Neural cell (in vitro differentiated cells): ENCODE measurements around the gene HECTD1.
"Not testable (repeated sequence)": the region's sequence is repeated elsewhere in the genome, so short reads cannot be mapped to it uniquely, and the experiment has no call there.

ENCODE experiments used
- CTCF ChIP-seq: fragments of 450-650 bp; IDR thresholded peaks from 2 replicates; pipeline ENCODE4 v1.5.1; 2014; ENCODE audit warnings: antibody characterized with exemption, mild to moderate bottlenecking, moderate library complexity; ENCODE audit not compliant: poor library complexity, severe bottlenecking
- EZH2 ChIP-seq: fragments of 200-600, 300-800 bp; shearing (Covaris generic), sonication (generic); IDR thresholded peaks from 2 replicates; pipeline ENCODE4 v1.6.1; 2014; ENCODE audit warnings: antibody characterized with exemption, low read length, borderline replicate concordance, mild to moderate bottlenecking; ENCODE audit not compliant: insufficient read depth, poor library complexity, severe bottlenecking
- SMC3 ChIP-seq: fragments of 450-650 bp; conservative IDR thresholded peaks from 2 replicates; pipeline ENCODE4 v1.6.1; 2014; ENCODE audit warnings: antibody characterized with exemption, mild to moderate bottlenecking, moderate library complexity; ENCODE audit not compliant: poor library complexity
- TAF1 ChIP-seq: IDR thresholded peaks from 2 replicates; pipeline ENCODE4 v1.6.1; 2012; ENCODE audit warnings: low read depth

GRCh38 chr14:31182016-31182415 is 25.6 kb downstream of the HECTD1 start:
- not testable (repeated sequence) for TF ChIP-seq EZH2, CTCF, SMC3, TAF1
